HG03097 (cell line): Measurements from ENCODE around the gene SFMBT1.

Source experiments
- ATAC-seq: cut with Tn5 transposase; IDR thresholded peaks from one replicate; pipeline ENCODE4 v1.9.1; 2021; ENCODE audit not compliant: unreplicated experiment, low FRiP score

The SFMBT1 gene

GRCh38 chr3:52890735-52891134, 155.1 kb downstream of the SFMBT1 start:
- ATAC-seq = no peak

- no peak for ATAC-seq
These were observed 156.0 kb downstream of the SFMBT1 start for GRCh38 chr3:52889901-52890300.

- no peak for ATAC-seq
These were observed 158.7 kb downstream of the SFMBT1 start for GRCh38 chr3:52887166-52887565.

- ATAC-seq = no peak
These were observed 159.7 kb downstream of the SFMBT1 start for GRCh38 chr3:52886049-52886730.

GRCh38 chr3:52882377-52882776, 163.5 kb downstream of the SFMBT1 start:
- ATAC-seq = no peak

- no peak for ATAC-seq
These were observed 164.0 kb downstream of the SFMBT1 start for GRCh38 chr3:52881871-52882270.

- no peak for ATAC-seq
These were observed 165.4 kb downstream of the SFMBT1 start for GRCh38 chr3:52880474-52880873.

GRCh38 chr3:52880047-52880446, 165.8 kb downstream of the SFMBT1 start:
- no peak for ATAC-seq

- ATAC-seq = no peak
These were observed 166.3 kb downstream of the SFMBT1 start for GRCh38 chr3:52879581-52879980.

- no peak for ATAC-seq
These were observed 166.8 kb downstream of the SFMBT1 start for GRCh38 chr3:52879090-52879489.

- no peak for ATAC-seq
These were observed 168.8 kb downstream of the SFMBT1 start for GRCh38 chr3:52877085-52877484.

- no peak for ATAC-seq
These were observed 170.8 kb downstream of the SFMBT1 start for GRCh38 chr3:52874864-52875587.

- ATAC-seq = no peak
These were observed 171.6 kb downstream of the SFMBT1 start for GRCh38 chr3:52874160-52874701.

- no peak for ATAC-seq
These were observed 172.3 kb downstream of the SFMBT1 start for GRCh38 chr3:52873433-52874159.

- ATAC-seq = no peak
These were observed 173.6 kb downstream of the SFMBT1 start for GRCh38 chr3:52872245-52872644.

- ATAC-seq = no peak
These were observed 174.1 kb downstream of the SFMBT1 start for GRCh38 chr3:52871761-52872160.

- ATAC-seq = no peak
These were observed 175.4 kb downstream of the SFMBT1 start for GRCh38 chr3:52870471-52870870.

- no peak for ATAC-seq
These were observed 179.4 kb downstream of the SFMBT1 start for GRCh38 chr3:52866427-52866826.

GRCh38 chr3:52865994-52866393, 179.9 kb downstream of the SFMBT1 start:
- no peak for ATAC-seq

GRCh38 chr3:52860424-52860768, 185.5 kb downstream of the SFMBT1 start:
- no peak for ATAC-seq

GRCh38 chr3:52859686-52860423, 186.0 kb downstream of the SFMBT1 start:
- ATAC-seq = no peak
